GM19351 (cell line): ENCODE data around the gene PSIP1.
"Not testable (repeated sequence)": the region's sequence is repeated elsewhere in the genome, so short reads cannot be mapped to it uniquely, and the experiment has no call there.

ENCODE experiments used
- ATAC-seq: cut with Tn5 transposase; IDR thresholded peaks from one replicate; pipeline ENCODE4 v1.9.1; 2021; ENCODE audit warnings: mild to moderate bottlenecking, moderate library complexity; ENCODE audit not compliant: unreplicated experiment

Gene PSIP1

DNA sequence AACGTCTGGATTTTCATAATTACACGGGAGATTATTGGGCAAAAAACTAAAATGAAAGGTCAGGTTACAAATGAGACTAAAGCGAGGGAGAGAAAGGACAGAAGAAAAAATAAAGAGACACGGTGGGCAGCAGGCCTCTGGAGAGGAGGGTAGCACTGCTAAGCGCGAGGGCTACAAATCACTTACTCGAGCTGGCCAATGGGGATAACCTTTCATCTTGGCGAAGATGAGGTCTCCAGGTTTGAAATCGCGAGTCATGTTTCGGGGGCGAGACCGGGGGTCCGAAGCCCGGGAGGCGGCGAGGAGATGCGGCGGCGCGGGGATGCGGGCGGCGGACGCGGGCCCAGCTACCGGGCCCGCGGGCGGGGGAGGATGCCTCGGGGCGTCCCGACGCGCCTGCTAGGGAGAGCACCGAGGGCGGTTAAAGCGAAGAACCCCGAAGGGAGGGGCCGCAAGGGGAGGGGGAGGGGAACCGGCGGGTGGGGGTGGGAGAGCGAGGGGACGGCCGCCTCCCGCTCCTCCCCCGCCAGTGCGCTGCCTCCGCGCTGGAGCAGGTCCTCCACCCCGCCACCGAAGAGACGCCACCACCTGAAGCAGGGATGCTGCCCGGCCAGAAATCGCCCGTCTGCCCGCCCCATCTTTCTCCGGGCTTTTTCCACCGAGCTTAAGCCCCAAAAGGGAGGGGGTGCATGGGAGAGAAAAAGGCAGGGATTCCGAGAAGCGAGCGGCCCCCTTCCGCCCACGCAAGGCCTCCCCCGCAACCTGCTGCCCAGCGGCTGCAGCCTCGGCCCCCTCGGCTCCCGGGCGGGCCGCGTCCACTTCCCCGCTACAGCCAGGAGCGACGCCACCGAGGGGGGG, 610 bp downstream of the PSIP1 start:
- ATAC-seq: peak; percentile 38

DNA sequence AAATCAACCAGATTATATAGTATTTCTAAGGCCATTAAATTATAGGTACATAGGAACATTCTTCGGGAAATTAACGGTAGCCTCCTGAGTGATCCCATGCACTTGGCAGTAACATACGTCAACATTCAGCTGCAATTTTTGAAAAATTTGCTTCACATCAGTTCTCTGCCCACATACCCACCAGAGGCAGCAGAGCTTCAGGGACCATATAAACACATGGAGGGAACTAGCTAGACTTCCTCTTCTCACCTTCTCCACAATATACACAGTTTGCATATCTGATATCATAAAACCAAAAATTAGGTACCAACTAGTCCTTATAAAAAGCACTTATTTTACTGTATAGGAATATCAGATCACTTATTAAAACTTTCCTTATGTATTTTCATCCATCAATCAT, 4.8 kb downstream of the PSIP1 start:
- ATAC-seq: no peak

DNA sequence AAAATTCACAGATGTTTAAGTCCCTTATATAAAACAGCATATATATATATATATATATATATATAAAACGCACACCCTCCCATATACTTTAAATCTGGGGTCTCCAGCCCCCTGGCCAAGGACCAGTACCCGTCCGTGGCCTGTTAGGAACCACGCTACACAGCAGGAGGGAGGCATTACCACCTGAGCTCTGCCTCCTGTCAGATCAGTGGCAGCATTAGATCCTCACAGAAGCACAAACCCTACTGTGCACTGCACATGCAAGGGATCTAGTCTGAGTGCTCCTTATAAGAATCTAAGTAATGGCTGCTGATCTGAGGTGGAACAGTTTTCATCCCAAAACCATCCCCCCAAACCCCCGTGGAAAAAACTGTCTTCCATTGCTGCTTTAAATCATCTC, 9.0 kb downstream of the PSIP1 start:
- no peak for ATAC-seq

DNA sequence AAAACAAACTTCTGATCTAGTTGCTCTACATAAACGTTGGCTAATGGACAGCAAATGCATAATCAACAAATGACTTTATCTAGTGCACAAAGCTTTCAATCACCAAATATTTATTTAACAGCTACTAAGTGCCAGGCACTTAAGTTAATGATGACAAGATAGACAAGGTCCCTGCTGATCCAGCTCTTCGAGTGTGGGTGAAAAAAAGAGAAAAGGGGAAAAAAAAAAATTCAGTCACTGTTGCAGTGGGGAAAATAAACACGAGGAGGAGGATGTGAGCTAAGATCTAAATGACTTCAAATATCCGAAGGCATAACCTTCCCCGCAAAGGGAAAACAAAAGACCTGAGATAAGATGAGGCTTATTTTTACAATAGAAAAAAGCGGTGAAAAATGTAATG, 9.6 kb downstream of the PSIP1 start:
- ATAC-seq: no peak

DNA sequence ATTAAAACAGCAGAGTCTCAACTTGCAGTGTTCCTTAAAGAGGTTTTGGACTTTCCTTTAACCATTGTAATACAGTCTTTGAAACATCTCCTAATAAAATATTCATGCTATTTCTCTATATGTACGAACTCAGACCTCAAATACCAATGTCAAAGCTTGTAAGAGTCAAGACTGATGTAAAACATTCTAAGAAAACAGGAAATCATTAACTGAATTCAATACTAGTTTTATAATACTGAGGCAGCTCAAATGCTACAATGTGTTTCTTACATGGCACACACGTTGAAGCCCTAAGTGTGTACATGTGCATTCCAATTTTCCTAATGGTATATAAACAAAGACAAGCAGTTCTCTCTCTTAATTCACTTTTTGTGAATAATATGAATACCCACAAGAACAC, 11.6 kb downstream of the PSIP1 start:
- ATAC-seq: no peak

DNA sequence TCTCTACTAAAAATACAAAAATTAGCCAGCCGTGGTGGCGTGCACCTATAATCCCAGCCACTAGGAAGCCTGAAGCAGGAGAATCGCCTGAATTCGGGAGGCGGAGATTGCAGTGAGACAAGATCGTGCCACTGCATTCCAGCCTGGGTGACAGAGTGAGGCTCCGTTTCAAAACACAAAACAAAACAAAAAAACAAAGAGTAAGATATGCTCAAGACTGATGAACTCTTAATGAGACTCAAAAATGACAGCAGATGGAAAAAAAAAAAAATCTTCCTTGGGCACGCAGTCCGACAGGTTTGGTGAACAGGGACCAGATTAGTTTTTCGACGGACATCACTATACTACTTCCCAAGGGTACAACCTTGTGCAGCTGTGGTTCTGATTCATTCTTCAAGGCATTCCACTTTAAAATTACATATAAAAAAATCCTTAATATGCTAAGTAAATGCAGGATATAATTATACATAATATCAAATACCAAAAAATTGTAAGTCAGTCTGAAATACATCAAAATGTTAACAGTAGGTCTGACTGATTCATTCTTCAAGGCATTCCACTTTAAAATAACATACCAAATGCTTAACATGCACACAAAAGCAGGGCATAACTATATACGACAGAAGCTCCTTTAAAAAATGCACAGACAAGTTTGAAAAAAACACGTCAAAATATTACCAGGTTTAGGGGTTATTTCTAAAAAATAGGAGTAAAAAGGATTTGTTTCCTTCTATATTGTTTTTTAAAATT, 12.3 kb downstream of the PSIP1 start:
- ATAC-seq: no peak

DNA sequence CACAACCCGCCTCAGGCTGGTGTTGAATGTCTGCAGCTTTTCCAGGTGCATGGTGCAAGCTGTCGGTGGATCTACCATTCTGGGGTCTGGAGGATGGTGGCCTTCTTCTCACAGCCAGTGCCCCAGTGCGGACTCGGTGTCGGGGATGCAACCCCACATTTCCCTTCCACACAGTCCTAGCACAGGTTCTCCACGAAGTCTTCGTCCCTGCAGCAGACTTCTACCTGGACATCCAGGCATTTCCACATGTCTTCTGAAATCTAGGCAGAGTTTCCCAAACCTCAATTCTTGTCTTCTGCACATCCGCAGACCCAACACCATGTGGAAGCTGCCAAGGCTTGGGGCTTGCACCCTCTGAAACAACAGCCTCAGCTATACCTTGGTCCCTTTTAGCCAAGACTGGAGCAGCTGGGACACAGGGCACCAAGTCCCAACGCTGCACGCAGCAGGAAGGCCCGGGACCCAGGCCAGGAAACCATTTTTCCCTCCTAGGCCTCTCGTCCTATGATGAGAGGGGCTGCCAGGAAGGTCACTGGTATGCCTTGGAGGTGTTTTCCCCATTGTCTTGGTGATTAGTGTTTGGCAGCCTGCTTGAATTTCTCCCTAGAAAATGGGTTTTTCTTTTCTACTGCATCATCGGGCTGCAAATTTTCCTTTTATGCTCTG, 18.2 kb downstream of the PSIP1 start:
- no peak for ATAC-seq

DNA sequence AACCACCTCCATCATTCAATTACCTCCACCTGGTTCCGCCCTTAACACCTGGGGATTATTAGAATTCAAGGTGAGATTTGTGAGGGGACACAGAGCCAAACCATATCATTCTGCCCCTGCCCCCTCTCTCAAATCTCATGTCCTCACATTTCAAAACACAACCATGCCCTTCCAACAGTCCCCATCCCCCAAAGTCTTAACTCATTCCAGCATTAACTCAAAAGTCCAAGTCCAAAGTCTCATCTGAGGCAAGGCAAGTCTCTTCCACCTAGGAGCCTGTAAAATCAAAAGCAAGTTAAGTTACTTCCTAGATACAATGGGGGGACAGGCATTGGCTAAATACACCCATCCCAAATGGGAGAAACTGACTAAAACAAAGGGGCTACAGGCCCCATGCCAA, 18.8 kb downstream of the PSIP1 start:
- ATAC-seq: no peak

DNA sequence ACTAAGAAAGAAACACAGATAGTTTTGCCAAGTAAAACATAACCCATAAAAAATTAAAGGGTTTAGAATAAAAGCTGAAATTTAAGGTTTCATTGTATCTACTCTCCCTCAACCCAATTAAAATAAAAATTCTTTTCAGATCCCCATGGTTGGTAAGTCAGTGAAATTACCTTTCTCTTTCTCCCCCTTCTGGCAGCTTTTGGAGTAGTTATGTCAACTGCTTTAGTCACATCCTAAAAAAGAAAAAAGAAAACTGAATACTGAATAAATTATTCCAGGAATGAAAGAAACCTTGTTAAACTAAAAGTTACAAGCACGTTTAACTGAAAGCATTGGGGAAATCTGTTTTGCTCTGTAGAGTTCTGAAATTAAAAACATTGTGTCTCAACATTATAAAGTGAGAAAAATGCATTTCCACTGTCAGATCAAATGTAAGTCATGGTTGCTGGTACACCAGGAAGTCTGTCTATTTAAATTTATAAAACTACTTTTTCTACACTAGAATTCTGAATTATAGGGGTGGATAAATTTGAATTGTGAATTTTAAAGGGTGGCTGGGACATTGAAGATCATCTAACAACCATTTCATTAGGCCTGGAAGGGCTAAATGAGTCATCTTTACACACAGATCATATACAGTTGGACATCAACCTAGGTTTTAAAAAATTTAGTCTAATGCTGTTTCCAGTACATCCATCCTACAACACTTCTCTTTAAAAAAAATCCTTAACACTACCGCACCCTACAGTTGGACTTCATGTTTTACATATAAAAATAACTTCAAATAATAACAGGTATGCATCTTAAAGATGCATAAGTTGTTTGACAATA, 24.7 kb downstream of the PSIP1 start:
- ATAC-seq: peak; percentile 55

DNA sequence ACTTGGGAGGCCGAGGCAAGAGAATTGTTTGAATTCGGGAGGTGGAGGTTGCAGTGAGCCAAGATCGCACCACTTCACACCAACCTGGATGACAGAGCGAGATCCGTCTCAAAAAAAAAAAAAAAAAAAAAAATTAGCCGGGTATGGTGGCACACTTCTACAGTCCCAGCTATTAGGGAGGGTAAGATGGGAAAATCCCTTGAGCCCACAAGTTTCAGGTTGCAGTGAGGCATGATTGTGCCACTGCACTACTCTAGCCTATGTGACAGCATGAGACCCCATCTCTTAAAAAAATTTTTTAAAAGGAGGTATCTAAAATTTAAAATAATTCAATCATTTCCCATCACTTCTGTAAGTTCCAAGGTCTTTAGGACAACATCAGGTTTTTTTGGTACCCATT, 26.0 kb downstream of the PSIP1 start:
- ATAC-seq: no peak

DNA sequence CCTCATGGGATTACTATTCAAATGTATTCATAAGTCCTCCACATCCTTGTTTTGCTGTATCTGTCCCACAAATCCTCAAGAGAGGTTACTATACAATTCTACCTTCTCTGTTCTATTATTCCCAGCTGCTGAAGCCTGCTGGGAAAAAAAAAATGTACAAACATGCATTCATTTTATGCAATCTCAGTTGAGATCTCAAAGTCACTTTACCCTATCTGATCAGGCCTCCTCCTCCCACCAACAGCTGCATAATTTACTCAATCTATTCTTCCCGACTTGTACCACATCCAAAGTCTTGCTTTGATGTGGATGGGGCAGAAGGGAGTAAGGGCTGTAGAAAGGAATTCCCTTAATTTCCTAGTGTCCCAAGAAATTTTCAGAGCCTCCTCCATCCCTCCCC, 28.6 kb downstream of the PSIP1 start:
- no peak for ATAC-seq

DNA sequence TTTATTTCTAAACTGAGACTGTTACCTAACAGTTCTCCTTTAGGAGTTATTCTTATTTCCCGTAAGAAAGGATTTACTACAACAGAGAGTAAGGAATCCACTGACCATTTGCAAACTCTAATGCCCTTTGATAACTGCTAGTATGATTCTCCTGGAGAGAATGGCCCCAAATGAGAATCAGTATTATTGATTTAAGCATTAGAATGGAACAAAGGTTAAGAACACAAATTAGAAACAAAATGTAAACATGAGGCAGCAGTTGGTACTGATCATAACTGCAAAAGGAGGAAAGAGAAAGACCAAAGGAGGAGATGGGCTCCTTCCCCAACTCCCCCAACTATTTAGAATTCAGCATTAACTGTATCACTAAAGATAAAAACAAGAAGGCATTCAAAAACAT, 30.7 kb downstream of the PSIP1 start:
- ATAC-seq: no peak

DNA sequence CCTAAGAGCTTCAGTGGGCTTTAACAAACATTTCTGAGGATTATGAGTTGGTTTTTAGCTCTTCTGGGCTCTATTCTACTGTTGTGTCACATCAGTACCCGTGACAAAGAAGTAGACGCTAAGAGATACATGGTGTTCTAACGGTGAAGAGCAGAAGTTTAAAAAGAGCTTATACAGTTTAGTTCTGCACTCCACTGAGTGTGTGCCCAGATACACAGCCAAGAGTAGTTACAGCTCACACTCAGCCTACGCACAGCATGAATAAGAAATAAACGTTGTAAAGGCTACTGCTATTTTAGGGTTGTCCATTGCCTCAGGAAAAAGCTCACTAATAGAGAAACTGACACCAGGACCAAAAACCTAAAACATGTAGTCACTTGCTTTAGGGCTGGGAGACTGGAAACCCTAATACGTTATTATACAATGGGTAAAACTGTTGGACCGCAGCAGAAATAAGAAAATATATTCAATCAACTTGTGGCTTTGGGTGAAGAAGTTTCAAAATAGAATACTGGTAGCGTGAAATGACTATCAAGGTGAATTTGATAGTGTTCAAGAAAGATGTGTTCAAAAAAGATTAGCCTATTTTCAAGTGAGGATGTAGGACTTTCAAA, 34.7 kb downstream of the PSIP1 start:
- ATAC-seq: peak; percentile 79

DNA sequence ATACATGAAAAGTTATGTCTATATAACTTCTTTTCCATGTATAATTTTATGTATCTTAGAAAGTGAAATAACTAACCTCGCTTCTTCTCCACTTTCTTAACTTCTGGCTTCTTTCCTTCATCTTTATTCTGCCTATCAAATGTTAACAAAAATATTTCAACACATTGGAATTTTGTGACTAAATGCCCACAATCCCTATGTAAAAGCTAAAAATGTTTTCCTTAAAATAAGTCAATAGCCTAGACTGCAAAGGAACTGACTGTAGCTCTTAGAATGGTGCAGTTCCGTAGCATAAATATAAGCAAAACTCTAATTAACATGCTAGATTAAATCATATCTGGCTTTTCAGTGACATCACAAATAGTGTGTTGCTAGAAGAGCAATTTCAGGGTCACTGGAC, 40.9 kb downstream of the PSIP1 start:
- no peak for ATAC-seq

DNA sequence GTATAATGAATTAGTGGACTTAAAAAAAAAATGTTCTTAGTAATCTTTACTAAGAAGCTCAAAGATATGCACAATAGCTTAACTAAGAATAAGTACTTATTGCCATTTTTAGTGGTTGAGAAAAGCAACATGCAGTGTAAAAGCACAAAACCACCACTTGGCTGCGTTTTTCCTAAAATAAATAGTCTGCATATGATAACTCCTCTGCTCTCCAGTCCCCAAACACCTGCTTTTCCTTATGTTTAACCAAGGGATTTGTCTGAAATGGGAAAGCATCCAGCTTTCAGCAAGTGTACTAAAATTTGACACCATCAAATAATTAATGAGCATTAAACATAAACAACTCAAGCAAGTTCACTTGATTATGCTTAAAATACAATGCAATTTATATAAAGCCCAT, 41.4 kb downstream of the PSIP1 start:
- no peak for ATAC-seq

DNA sequence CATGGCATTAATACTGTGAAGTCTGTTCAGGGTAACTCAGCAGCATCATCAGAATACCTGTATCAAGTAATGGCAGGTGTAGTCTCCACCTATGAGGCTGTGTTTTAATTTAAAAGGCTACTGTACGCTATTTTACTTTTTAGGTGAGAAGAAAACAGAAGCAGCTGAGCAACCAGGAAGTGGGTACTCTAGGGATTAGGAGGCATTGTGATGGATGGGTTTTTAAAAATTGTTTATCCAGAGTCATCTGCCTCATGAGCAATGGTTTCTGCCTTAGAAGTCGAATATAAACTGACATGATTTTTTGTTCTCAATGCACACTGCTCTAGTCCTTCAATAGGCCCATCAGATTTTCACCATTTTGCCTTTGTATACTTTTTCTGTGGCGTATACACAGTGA, 42.6 kb downstream of the PSIP1 start:
- no peak for ATAC-seq

DNA sequence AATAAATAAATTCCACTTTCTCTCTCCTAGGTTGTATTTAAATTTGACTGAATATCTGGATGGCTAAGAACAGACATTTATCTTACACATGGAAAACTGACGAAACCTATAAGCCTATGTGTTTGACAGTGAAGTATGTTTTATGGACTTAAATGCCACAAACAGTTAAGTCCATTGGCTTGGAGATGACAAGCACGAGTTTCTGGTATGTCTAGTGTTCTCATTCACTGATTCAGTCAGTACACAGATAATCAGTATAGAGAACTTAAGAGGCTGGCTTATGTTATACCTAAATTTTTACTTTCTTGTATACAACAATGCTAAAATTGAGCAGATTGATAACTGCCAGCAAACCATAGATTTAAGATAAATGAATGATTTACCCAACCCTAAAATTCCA, 49.2 kb downstream of the PSIP1 start:
- no peak for ATAC-seq

DNA sequence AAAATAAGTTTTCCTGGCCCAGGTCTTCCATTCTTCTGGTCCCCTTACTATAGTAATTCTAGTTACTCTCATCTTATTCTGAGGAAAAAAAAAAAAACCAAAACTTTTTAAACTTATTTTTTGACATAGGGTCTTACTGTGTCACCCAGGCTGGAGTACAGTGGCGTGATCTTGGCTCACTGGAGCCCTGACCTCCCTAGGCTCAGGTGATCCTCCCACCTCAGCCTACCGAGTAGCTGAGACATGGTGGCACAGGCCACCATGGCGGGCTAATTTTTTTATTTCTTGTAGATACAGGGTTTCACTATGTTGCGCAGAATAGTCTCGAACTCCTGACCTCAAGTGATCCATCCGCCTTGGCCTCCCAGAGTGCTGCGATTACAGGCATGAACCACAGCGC, 49.7 kb downstream of the PSIP1 start:
- no peak for ATAC-seq

DNA sequence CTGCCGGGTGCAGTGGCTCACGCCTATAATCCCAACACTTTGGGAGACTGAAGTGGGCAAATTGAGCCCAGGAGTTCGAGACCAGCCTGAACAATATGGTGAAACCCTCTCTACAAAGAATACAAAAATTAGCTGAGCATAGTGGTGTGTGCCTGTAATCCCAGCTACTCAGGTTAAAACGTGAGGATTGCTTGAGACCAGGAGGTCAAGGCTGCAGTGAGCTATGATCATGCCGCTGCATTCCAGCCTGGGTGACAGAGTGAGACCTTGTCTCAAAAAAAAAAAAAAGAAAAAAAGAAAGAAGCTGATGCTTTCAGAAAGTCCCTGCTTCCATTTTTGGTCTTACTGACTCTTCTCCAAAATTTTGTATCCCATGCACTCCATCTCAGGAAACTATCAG, 56.8 kb downstream of the PSIP1 start:
- ATAC-seq: no peak

DNA sequence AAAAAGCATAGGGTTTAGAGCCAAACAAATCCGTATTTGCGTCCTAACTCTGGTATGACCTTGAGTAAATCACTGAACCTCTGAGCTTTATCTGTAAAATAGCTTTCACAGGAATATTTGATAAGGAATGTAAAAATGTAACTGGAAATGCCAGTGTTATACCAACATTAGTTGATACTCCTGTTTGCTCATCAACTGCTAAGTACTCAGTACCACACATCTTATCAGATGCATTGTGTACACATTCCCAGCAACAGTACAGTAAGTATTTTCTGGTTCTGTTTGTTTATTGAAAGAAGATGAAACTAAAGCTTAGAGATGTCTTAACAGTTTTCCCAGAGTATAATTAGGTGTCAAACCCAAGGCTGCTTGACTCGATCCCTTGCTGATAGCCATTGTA, 66.6 kb downstream of the PSIP1 start:
- no peak for ATAC-seq

DNA sequence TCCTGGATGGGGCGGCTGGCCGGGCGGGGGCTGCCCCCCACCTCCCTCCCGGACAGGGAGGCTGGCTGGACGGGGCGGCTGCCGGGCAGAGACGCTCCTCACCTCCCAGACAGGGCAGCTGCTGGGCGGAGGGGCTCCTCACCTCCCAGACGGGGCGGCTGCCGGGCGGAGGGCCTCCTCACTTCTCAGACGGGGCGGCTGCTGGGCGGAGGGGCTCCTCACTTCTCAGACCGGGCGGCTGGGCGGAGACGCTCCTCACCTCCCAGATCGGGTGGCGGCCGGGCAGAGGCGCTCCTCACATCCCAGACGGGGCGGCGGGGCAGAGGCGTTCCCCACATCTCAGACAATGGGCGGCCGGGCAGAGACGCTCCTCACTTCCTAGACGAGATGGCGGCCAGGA, 68.5 kb downstream of the PSIP1 start:
- not testable (repeated sequence) for ATAC-seq
